ENCODE results near the gene SDC4. TPM values are rescaled to one million over a fixed set of nuclear protein-coding genes. Genes with fewer than 3 reads are reported as not detected.
A peak's percentile ranks its signal among the peaks of the same experiment; 100 is the strongest.

SDC4 gene
- total RNA-seq, 4 donors from 2014 or later, result 60.7 to 140 (median 94.3) TPM

DNA sequence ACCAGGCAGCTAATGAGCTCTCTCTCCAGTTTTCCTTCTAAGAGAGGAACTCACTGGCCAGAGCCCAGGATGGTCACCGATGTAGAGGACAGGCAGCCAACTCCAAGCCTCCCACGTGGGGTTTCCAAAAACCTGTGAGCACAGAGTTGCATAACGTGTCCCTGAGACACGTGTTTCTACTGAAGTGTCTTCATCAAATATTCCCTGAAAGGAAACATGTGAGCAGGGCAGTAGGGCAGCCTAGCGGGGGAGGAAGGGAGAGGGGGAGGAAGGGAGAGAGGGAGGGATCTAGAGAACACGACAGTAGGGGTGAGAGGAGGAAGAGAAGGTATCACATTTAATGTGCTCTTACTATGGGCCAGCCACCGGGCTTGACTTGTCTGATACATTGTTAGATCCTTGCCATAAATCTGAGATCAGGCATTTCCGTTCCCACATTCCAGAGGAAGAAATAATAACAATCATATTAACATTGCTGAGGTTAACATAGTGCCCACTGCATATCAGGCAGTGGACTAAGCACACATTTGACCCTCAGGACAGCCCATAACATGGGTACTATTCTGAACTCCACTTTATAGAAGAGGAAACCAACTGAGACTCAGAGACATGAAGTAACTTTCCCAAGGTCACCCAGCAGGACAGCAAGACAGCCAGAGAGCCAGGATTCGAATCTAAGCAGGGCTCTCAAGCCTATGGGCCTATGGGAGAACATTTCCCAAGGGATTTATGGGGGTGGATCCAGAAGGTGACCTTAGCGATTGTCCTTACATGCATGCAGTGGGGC is 10.3 kb upstream of the SDC4 start:
- Histone ChIP-seq H3K27me3 (no peaks in the 10 kb centered on the region), H3K36me3 (no peaks in the 10 kb centered on the region), H3K4me1 (peaks cover 33 to 74% (median 36%) of the 10 kb centered on the region in 4 donors), H3K9me3 (no peaks in the 10 kb centered on the region), H3K27ac (peak overlapping the region; percentile 83 to 97 (median 95)), H3K4me3 (no peak overlapping the region)
- 47 to 53% methylated on average over 4 to 10 of the region's 10 CpGs for WGBS, 2 donors (ENCODE audit: low coverage in 1 of 2)
- DNase-seq, result peak; percentile 73
- in situ Hi-C loops (cut with MboI; ENCODE audit: low pct_ligation_motif_present in 1 of 4, low pct_unique_long_range_greater_than_20kb in 1 of 4, low sequenced_read_pairs in 3 of 4), result no loop called here
- TF ChIP-seq POLR2AphosphoS5 (IDR thresholded peaks at IDR 0.05) (peak; percentile 77 to 81 (median 79)), POLR2A (IDR thresholded peaks at IDR 0.05) (peak; percentile 38)
- TF ChIP-seq, protein P1, sequence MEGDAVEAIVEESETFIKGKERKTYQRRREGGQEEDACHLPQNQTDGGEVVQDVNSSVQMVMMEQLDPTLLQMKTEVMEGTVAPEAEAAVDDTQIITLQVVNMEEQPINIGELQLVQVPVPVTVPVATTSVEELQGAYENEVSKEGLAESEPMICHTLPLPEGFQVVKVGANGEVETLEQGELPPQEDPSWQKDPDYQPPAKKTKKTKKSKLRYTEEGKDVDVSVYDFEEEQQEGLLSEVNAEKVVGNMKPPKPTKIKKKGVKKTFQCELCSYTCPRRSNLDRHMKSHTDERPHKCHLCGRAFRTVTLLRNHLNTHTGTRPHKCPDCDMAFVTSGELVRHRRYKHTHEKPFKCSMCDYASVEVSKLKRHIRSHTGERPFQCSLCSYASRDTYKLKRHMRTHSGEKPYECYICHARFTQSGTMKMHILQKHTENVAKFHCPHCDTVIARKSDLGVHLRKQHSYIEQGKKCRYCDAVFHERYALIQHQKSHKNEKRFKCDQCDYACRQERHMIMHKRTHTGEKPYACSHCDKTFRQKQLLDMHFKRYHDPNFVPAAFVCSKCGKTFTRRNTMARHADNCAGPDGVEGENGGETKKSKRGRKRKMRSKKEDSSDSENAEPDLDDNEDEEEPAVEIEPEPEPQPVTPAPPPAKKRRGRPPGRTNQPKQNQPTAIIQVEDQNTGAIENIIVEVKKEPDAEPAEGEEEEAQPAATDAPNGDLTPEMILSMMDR (IDR thresholded peaks at IDR 0.05), result no peak
- intact Hi-C loops (cut with DNase I; ENCODE audit: low total_unique reads), result no loop called here

DNA sequence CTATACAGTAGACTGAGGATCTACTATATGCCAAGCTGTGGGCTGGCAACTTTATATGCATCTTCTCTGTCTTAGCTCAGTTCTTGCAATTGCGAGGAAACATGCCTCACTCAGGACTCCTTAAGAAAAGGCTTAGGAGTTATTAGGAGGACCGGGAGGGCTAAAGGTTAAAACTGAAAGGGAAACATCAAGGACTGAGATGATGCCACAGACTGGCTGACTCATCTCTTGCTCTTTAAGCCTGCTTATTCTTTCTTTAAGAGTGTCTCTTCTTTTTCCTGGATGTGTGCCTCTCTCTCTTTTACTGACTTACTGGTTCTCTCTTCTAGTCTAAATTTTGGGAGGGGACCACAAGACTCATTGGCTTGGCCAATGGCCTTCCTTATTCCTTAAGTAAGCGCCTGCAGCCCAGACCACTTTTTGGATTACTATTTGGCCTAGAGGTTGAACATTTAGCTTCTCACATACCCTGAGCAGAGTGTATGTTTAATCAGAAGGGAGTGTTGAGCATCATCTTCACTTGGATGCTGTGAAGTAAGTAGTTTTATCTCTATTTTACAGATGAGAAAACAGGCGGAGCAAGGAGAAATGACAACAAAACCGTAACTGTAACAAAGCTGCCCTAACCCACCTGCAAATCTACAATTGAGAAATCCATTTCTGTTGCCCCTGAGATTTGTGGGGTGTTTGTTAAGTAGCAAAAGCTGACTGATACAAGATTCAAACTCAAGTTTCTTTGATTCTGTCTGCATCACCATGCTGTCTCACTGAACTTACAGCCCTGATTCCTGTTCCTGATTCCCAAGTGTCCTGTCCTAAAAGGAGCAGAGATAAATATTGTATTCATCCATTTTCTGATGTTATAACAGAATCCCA is 7.2 kb upstream of the SDC4 start:
- Histone ChIP-seq H3K36me3 (no peaks in the 10 kb centered on the region), H3K27me3 (no peaks in the 10 kb centered on the region), H3K27ac (peak overlapping the region; percentile 68 to 94 (median 80)), H3K4me3 (no peak overlapping the region), H3K4me1 (peaks cover 28 to 54% (median 32%) of the 10 kb centered on the region in 4 donors), H3K9me3 (no peaks in the 10 kb centered on the region)
- TF ChIP-seq EP300 (IDR thresholded peaks at IDR 0.05; ENCODE audit: low read depth) (no peak), POLR2A (IDR thresholded peaks at IDR 0.05) (no peak), POLR2AphosphoS5 (IDR thresholded peaks at IDR 0.05) (peak in 2 of 3 donors; percentile 22 to 49)
- TF ChIP-seq, protein P1 (IDR thresholded peaks at IDR 0.05), result no peak
- DNase-seq, result no peak
- intact Hi-C loops (cut with DNase I; ENCODE audit: low total_unique reads), result no loop called here
- in situ Hi-C loops (cut with MboI; ENCODE audit: low pct_ligation_motif_present in 1 of 4, low pct_unique_long_range_greater_than_20kb in 1 of 4, low sequenced_read_pairs in 3 of 4), result no loop called here
- WGBS, 2 donors (ENCODE audit: low coverage in 1 of 2), result 74 to 77% methylated on average over 4 to 5 of the region's 5 CpGs

DNA sequence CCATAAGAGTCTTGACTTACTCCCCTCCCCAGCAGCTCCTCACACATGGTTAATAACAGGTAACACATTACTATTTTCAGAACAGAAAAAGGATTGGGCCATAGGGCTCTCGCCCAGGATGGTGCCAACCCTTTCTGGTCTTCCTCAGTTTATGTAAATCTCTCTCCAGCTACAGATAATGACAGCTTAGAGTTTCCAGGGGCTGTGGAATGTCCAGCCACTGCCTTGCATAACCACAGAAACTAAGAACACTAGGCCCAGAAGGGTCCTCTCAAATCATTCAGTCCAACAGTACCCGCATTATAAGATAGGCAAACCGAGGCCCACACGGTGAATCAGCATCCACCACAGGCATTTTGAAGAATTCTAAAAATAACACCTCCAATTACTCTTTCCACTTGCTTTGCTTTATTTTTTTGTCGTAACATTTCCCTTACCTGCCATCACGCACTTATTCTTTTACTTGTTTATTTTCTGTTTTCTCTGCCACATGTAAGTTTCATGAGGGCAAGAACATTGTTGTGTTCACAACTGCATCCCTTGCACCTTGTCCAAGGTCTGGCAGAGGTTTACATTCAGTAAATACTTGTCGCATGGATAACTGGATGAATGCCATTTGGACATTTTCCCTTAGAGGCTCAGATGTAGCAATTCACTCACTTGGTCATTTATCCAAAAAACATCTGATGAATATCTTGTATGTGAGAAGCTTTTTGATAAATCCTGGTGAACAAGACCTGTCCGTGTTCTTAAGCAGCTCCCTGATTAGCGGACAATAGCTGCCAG is 6.4 kb upstream of the SDC4 start:
- Histone ChIP-seq H3K9me3 (no peaks in the 10 kb centered on the region), H3K27me3 (no peaks in the 10 kb centered on the region), H3K4me3 (no peak overlapping the region), H3K27ac (peak overlapping the region; percentile 68 to 94 (median 80)), H3K36me3 (no peaks in the 10 kb centered on the region), H3K4me1 (peaks cover 20 to 45% (median 27%) of the 10 kb centered on the region in 4 donors)
- WGBS, 2 donors (ENCODE audit: low coverage in 1 of 2), result 63 to 76% methylated on average over 7 to 9 of the region's 9 CpGs
- TF ChIP-seq POLR2A (IDR thresholded peaks at IDR 0.05) (no peak), POLR2AphosphoS5 (IDR thresholded peaks at IDR 0.05) (no peak), EP300 (IDR thresholded peaks at IDR 0.05; ENCODE audit: low read depth) (no peak)
- TF ChIP-seq, protein P1 (IDR thresholded peaks at IDR 0.05), result no peak
- intact Hi-C loops (cut with DNase I; ENCODE audit: low total_unique reads) (no loop called here), in situ Hi-C loops (cut with MboI; ENCODE audit: low pct_ligation_motif_present in 1 of 4, low pct_unique_long_range_greater_than_20kb in 1 of 4, low sequenced_read_pairs in 3 of 4) (no loop called here)
- DNase-seq, result no peak
